MG63 (cell line): ENCODE results near the gene NEURL3. TPM values are rescaled to one million over a fixed set of nuclear protein-coding genes. Genes with fewer than 3 reads are reported as not detected.
A peak's percentile ranks its signal among the peaks of the same experiment; 100 is the strongest.

Experiments
- DNase-seq: peaks from one replicate; pipeline ENCODE4 v3.0.0-alpha.2; 2020
- H3K27me3 ChIP-seq: fragments of 250-450 bp; sonication (Bioruptor Pico); 2 replicates; pipeline ENCODE4 v1.5.1; 2020; ENCODE audit warnings: mild to moderate bottlenecking, moderate library complexity
- H3K36me3 ChIP-seq: fragments of 250-450 bp; sonication (Bioruptor Pico); 2 replicates; pipeline ENCODE4 v1.5.1; 2020; ENCODE audit warnings: mild to moderate bottlenecking, moderate library complexity
- H3K4me3 ChIP-seq: fragments of 250-450 bp; sonication (Bioruptor Pico); 2 replicates; pipeline ENCODE4 v1.5.1; 2020; ENCODE audit warnings: mild to moderate bottlenecking, moderate library complexity
- H3K9me3 ChIP-seq: fragments of 250-450 bp; sonication (Bioruptor Pico); 2 replicates; pipeline ENCODE4 v1.5.1; 2020; ENCODE audit warnings: mild to moderate bottlenecking, moderate library complexity
- total RNA-seq: library from RNA; depleted of rRNA; stranded (reverse); fragments of >200 nt; shearing (Covaris generic); gene quantifications from 2 replicates; pipeline ENCODE4 v1.2.3, GENCODE V29; 2014; ENCODE audit warnings: low replicate concordance

Gene NEURL3
- total RNA-seq, 1 experiment from 2014 or later = not detected

GRCh38 chr2:96522304-96523203 is 17.4 kb upstream of the NEURL3 start:
- Histone ChIP-seq H3K9me3 (peaks cover 7% of the 10 kb centered on the region), H3K27me3 (no peaks in the 10 kb centered on the region), H3K4me3 (no peak overlapping the region), H3K36me3 (no peaks in the 10 kb centered on the region)
- DNase-seq = no peak

- DNase-seq = no peak
- Histone ChIP-seq H3K36me3 (no peaks in the 10 kb centered on the region), H3K4me3 (no peak overlapping the region), H3K9me3 (peaks cover 19% of the 10 kb centered on the region), H3K27me3 (no peaks in the 10 kb centered on the region)
Measured at GRCh38 chr2:96521219-96521618, 16.1 kb upstream of the NEURL3 start.

GRCh38 chr2:96520697-96521096 is 15.5 kb upstream of the NEURL3 start:
- no peak overlapping the region for H3K4me3 ChIP-seq
- H3K9me3 ChIP-seq = peaks cover 19% of the 10 kb centered on the region
- H3K27me3 ChIP-seq = no peaks in the 10 kb centered on the region
- H3K36me3 ChIP-seq = no peaks in the 10 kb centered on the region
- DNase-seq = no peak

GRCh38 chr2:96520231-96520630 is 15.1 kb upstream of the NEURL3 start:
- Histone ChIP-seq H3K36me3 (no peaks in the 10 kb centered on the region), H3K27me3 (no peaks in the 10 kb centered on the region), H3K9me3 (peaks cover 19% of the 10 kb centered on the region), H3K4me3 (no peak overlapping the region)
- no peak for DNase-seq

- no peak for DNase-seq
- Histone ChIP-seq H3K4me3 (no peak overlapping the region), H3K9me3 (peaks cover 19% of the 10 kb centered on the region), H3K36me3 (no peaks in the 10 kb centered on the region), H3K27me3 (no peaks in the 10 kb centered on the region)
Measured at GRCh38 chr2:96517079-96517478, 11.9 kb upstream of the NEURL3 start.

GRCh38 chr2:96514521-96514920 is 9.4 kb upstream of the NEURL3 start:
- no peak overlapping the region for H3K4me3 ChIP-seq
- H3K9me3 ChIP-seq = peaks cover 12% of the 10 kb centered on the region
- H3K27me3 ChIP-seq = no peaks in the 10 kb centered on the region
- DNase-seq = no peak
- no peaks in the 10 kb centered on the region for H3K36me3 ChIP-seq

GRCh38 chr2:96512341-96512740 is 7.2 kb upstream of the NEURL3 start:
- no peaks in the 10 kb centered on the region for H3K27me3 ChIP-seq
- no peaks in the 10 kb centered on the region for H3K36me3 ChIP-seq
- peaks cover 10% of the 10 kb centered on the region for H3K9me3 ChIP-seq
- no peak overlapping the region for H3K4me3 ChIP-seq
- DNase-seq = no peak

- Histone ChIP-seq H3K27me3 (no peaks in the 10 kb centered on the region), H3K4me3 (no peak overlapping the region), H3K36me3 (no peaks in the 10 kb centered on the region), H3K9me3 (peaks cover 5% of the 10 kb centered on the region; the same call in 1 of the 2 replicates)
- no peak for DNase-seq
Measured at GRCh38 chr2:96511851-96512250, 6.7 kb upstream of the NEURL3 start.

- H3K36me3 ChIP-seq = no peaks in the 10 kb centered on the region
- H3K27me3 ChIP-seq = no peaks in the 10 kb centered on the region
- DNase-seq = no peak
- no peak overlapping the region for H3K4me3 ChIP-seq
- H3K9me3 ChIP-seq = no peaks in the 10 kb centered on the region
Measured at GRCh38 chr2:96510931-96511595, 5.9 kb upstream of the NEURL3 start.

GRCh38 chr2:96509847-96510230 is 4.7 kb upstream of the NEURL3 start:
- Histone ChIP-seq H3K27me3 (no peaks in the 10 kb centered on the region), H3K4me3 (no peak overlapping the region), H3K36me3 (no peaks in the 10 kb centered on the region), H3K9me3 (no peaks in the 10 kb centered on the region)
- DNase-seq = no peak

GRCh38 chr2:96509114-96509846 is 4.1 kb upstream of the NEURL3 start:
- H3K36me3 ChIP-seq = no peaks in the 10 kb centered on the region
- H3K9me3 ChIP-seq = no peaks in the 10 kb centered on the region
- H3K27me3 ChIP-seq = no peaks in the 10 kb centered on the region
- DNase-seq = peak; percentile 82
- no peak overlapping the region for H3K4me3 ChIP-seq

- no peak for DNase-seq
- Histone ChIP-seq H3K4me3 (no peak overlapping the region), H3K9me3 (no peaks in the 10 kb centered on the region), H3K27me3 (no peaks in the 10 kb centered on the region), H3K36me3 (no peaks in the 10 kb centered on the region)
Measured at GRCh38 chr2:96508521-96509113, 3.5 kb upstream of the NEURL3 start.

GRCh38 chr2:96507957-96508520 is 2.9 kb upstream of the NEURL3 start:
- Histone ChIP-seq H3K36me3 (no peaks in the 10 kb centered on the region), H3K27me3 (no peaks in the 10 kb centered on the region), H3K4me3 (no peak overlapping the region), H3K9me3 (no peaks in the 10 kb centered on the region)
- DNase-seq = peak; percentile 57

GRCh38 chr2:96506907-96507240 is 1.7 kb upstream of the NEURL3 start:
- no peak for DNase-seq
- H3K4me3 ChIP-seq = no peak overlapping the region
- no peaks in the 10 kb centered on the region for H3K36me3 ChIP-seq
- H3K27me3 ChIP-seq = no peaks in the 10 kb centered on the region
- H3K9me3 ChIP-seq = no peaks in the 10 kb centered on the region

- H3K9me3 ChIP-seq = no peaks in the 10 kb centered on the region
- H3K36me3 ChIP-seq = no peaks in the 10 kb centered on the region
Measured at GRCh38 chr2:96506016-96506906, 1.1 kb upstream of the NEURL3 start.

More at GRCh38 chr2:96506016-96506906, 1.1 kb upstream of the NEURL3 start:
- Histone ChIP-seq H3K27me3 (no peaks in the 10 kb centered on the region), H3K4me3 (no peak overlapping the region)
- no peak for DNase-seq
